Aorta (tissue), 5 donors: Measurements from ENCODE around the gene CD59. TPM values are rescaled to one million over a fixed set of nuclear protein-coding genes. Genes with fewer than 3 reads are reported as not detected.
"Not testable (repeated sequence)": the region's sequence is repeated elsewhere in the genome, so short reads cannot be mapped to it uniquely, and the experiment has no call there.

Experiments
- ATAC-seq: fragments of 200-7000 bp; cut with Tn5 transposase; one replicate; pipeline ENCODE4 v1.9.1; 2022; ENCODE audit warnings: moderate library complexity; ENCODE audit not compliant: low FRiP score
- DNase-seq, 2 donors: peaks; one replicate each; pipeline ENCODE4 v3.0.0-alpha.2; 2020
- H3K27ac ChIP-seq, 2 donors: one replicate each; pipeline ENCODE4 v1.5.1; 2013; ENCODE audit warnings: low read length in 2 of 2, mild to moderate bottlenecking in 2 of 2, moderate library complexity in 2 of 2, control low read depth in 1 of 2, inconsistent platforms in 1 of 2, low read depth in 1 of 2
- H3K27me3 ChIP-seq, 2 donors: one replicate each; pipeline ENCODE4 v1.6.1; 2013; ENCODE audit warnings: control low read depth in 1 of 2, low read length in 1 of 2, mild to moderate bottlenecking in 1 of 2, moderate library complexity in 1 of 2; ENCODE audit not compliant: insufficient read depth in 2 of 2, control insufficient read depth in 1 of 2
- H3K36me3 ChIP-seq, 2 donors: one replicate each; pipeline ENCODE4 v1.6.1; 2013; ENCODE audit warnings: control low read depth in 1 of 2, low read length in 1 of 2, mild to moderate bottlenecking in 1 of 2; ENCODE audit not compliant: insufficient read depth in 2 of 2, control insufficient read depth in 1 of 2
- H3K4me1 ChIP-seq, 2 donors: one replicate each; pipeline ENCODE4 v1.6.1; 2013; ENCODE audit warnings: low read length in 2 of 2, control low read depth in 1 of 2, mild to moderate bottlenecking in 1 of 2, moderate library complexity in 1 of 2; ENCODE audit not compliant: insufficient read depth in 2 of 2, control insufficient read depth in 1 of 2
- H3K4me3 ChIP-seq, 2 donors: one replicate each; pipeline ENCODE4 v1.5.1; 2013; ENCODE audit warnings: low read length in 2 of 2, control low read depth in 1 of 2, mild to moderate bottlenecking in 1 of 2
- H3K9me3 ChIP-seq: one replicate; pipeline ENCODE4 v1.6.1; 2013; ENCODE audit warnings: mild to moderate bottlenecking, low read length; ENCODE audit not compliant: control insufficient read depth
- WGBS, 2 donors: extraction: QIAGEN DNeasy Blood & Tissue Kit; methylation state at CpG; one replicate each; pipeline ENCODE4 v1.1.7; 2013; 5-methylcytosine and 5-hydroxymethylcytosine counted together
- intact Hi-C, 2 donors: fragments of 100-400 bp; cut with DNase I; formaldehyde crosslinking; loops; one replicate each; pipeline versions ENCODE4 v1.14.2 to v1.15.0; 2022
- polyA plus RNA-seq, 2 donors: library from polyadenylated mRNA; stranded (reverse); fragments of 200-250 nt; gene quantifications; one replicate each; pipeline ENCODE4 v1.2.3, GENCODE V29; 2013
- total RNA-seq, 2 donors: library from RNA; stranded (reverse); fragmentation: NEBNext Ultra II Directional; extraction: Animal tissue kit (Norgen Biotek cat#: 25700); gene quantifications; one replicate each; pipeline ENCODE4 v1.2.1, GENCODE V29; 2021
- donor health status: healthy with polysubstance abuse.
- donor health status: Bipolar disorder and iron deficiency.
- donor health status: DM: no; HTN: no; CAD: no.
- donor health status: DM: no; HTN: no; CAD: no.
- donor health status: DM: yes; HTN: yes; CAD: no.

The CD59 gene
- total and polyA plus RNA-seq, 4 donors, result 213 to 881 (median 604) TPM

DNA sequence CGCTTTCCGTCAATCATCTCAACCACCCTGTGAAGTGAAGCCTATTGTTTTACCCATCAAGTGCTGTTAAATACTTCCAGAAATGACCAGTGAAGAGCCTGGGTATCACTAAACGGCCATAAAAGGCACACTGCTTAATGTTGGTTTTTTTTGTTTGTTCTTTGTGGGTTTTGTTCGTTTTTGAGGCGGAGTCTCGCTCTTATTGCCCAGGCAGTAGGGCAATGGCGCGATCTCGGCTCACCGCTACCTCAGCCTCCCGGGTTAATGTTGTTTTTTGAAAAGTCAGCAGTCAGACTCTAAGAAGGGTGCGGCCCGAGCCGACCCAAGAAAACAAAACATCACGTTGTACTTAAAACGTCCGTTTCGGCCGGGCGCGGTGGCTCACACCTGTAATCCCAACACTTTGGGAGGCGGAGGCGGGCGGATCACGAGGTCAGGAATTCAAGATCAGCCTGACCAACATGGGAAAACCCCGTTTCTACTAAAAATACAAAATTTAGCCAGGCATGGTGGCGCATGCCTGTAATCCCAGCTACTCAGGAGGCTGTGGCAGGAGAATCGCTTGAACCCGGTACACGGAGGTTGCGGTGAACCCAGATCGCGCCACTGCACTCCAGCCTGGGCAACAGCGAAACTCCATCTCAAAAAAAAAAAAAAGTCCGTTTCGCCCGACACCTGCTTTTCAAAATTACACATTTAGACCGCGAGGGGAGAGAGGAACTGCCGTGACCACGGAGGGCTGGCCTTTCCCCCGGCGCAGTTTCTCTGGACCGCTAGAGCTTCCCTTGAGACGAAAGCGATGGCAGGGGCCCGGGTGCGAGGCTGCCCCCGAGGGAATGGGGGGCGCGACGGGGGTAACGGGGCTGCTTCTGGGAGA lies 714 bp downstream of the CD59 start:
- ATAC-seq (peak; percentile 51), DNase-seq (peak; percentile 69 to 84)
- H3K27me3 ChIP-seq, result no peaks in the 10 kb centered on the region
- intact Hi-C loops, result loop anchor here (2.0 to 5.0 kb wide), 5 partner anchors 33 to 193 kb away; partner anchors contain the start of genes C11orf91 (in 1 of the 2) and FBXO3 (in 1 of the 2)
- WGBS, 2 donors, result 1% methylated on average over 52 to 53 of the region's 53 CpGs
- peak overlapping the region in 1 of 2 donors; percentile 82 for H3K27ac ChIP-seq
- H3K36me3 ChIP-seq, result no peaks in the 10 kb centered on the region
- H3K4me1 ChIP-seq, result peaks cover 0 to 3% of the 10 kb centered on the region in 2 donors
- H3K4me3 ChIP-seq, result peak overlapping the region; percentile 73 to 97
- H3K9me3 ChIP-seq, result no peaks in the 10 kb centered on the region

DNA sequence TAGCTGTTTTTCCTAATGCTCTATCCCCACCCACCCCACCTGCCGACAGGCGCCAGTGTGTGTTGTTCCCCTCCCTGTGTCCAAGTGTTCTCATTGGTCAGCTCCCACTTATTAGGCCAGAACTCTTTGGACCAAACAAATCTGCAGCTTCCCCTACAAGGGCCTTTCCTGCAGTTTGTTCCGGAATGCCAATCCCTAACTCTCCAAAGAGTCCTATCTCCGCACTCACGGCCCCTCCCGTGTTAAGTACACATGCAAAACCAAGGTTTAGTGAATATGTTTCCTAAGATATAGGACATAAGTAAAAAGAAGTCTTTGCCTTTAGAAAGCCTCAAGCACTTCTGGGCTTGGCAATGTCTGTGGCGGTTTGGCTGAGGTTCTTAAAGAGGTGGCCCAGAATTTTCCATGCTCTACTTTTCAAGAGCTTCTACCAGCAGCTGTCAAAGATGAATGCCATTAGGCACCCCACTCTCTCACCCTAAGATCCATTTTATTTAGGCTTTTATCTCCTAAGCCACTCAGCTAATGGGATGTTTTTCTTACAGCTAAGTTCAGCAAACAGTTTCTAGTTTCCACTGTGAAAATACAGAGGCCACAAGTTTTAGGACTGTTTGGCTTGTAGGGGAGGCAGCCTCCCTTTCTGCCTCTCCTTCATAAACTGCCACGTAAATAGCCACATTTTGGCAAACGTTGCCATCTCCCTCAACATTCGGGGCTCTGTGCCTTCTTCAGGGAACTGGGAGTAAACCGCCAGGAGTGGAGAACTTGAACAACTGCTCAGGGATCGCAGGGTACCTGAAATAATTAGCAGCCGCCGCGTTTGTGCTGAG lies 1.6 kb downstream of the CD59 start:
- no peaks in the 10 kb centered on the region for H3K9me3 ChIP-seq
- intact Hi-C loops, result loop anchor here (2.0 to 5.0 kb wide), 4 partner anchors 32 to 192 kb away; partner anchors contain the start of genes C11orf91 (in 1 of the 2) and FBXO3 (in 1 of the 2)
- no peaks in the 10 kb centered on the region for H3K27me3 ChIP-seq
- no peak for DNase-seq
- WGBS, 2 donors, result 3 to 6% methylated on average over 15 of the region's 15 CpGs
- no peak for ATAC-seq
- H3K27ac ChIP-seq, result peak overlapping the region in 1 of 2 donors; percentile 52
- H3K4me3 ChIP-seq, result peak overlapping the region; percentile 73 to 97
- H3K36me3 ChIP-seq, result no peaks in the 10 kb centered on the region
- peaks cover 0 to 3% of the 10 kb centered on the region in 2 donors for H3K4me1 ChIP-seq

DNA sequence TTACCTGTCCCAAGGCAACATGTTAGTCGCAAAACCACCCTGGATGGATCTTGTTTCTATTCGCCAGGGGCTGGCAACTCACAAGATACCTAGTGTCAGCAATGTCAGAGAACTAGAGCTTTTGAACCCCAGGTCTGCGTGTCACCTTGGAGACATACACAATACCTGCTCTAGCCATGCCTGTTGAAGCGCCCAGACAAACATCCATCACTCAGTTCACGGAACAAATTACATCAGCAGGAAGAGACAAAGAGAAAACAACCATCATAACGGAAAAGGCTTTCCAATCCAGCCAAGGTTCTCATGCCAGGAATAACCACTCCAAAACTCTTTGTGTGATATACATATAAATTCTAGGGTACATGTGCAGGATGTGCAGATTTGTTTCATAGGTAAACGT lies 2.2 kb downstream of the CD59 start:
- peak overlapping the region in 1 of 2 donors; percentile 73 for H3K4me3 ChIP-seq
- intact Hi-C loops, result loop anchor here in 1 of 2 donors (2.0 kb wide), 1 partner anchor 35 kb away; no protein-coding TSS in a partner anchor
- no peaks in the 10 kb centered on the region for H3K9me3 ChIP-seq
- H3K27me3 ChIP-seq, result no peaks in the 10 kb centered on the region
- no peaks in the 10 kb centered on the region for H3K36me3 ChIP-seq
- H3K4me1 ChIP-seq, result peaks cover 0 to 3% of the 10 kb centered on the region in 2 donors
- no peak overlapping the region for H3K27ac ChIP-seq
- DNase-seq (no peak), ATAC-seq (no peak)
- 50 to 56% methylated on average over 7 of the region's 7 CpGs for WGBS, 2 donors

DNA sequence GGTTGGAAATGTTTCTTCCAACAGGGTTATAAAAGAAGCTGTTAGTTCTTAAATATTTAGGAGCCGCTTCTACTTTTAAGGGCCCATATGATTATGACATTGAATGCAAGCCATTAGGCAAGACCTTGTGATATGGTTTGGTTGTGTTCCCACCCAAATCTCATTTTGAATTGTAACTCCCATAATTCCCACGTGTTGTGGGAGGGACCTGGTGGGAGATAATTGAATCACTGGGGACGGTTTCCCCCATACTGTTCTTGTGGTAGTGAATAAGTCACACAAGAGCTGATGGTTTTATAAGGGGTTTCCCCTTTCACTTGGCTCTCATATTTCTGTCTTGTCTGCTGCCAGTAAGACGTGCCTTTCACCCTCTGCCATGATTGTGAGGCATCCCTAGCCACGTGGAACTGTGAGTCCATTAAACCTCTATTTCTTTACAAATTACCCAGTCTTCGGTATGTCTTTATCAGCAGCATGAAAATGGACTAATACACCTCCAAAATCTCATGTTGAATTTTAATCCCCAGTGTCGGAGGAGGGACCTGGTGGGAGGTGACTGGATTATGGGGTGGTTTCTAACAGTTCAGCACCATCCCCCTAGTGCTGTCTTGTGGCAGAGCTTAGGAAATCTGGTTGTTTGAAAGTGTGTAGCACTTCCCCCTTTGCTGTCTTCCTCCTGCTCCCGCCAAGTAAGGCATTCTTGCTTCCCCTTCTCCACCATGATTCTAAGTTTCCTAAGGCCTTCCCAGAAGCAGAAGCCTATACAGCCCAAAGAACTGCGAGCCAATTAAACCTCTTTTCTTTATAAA lies 4.3 kb downstream of the CD59 start:
- DNase-seq (no peak), ATAC-seq (no peak)
- intact Hi-C loops, result no loop called here
- Histone ChIP-seq H3K4me3 (no peak overlapping the region), H3K9me3 (no peaks in the 10 kb centered on the region), H3K27me3 (no peaks in the 10 kb centered on the region), H3K27ac (no peak overlapping the region), H3K4me1 (peaks cover 0 to 3% of the 10 kb centered on the region in 2 donors), H3K36me3 (no peaks in the 10 kb centered on the region)
- 86% methylated on average over 9 of the region's 9 CpGs for WGBS, 2 donors

DNA sequence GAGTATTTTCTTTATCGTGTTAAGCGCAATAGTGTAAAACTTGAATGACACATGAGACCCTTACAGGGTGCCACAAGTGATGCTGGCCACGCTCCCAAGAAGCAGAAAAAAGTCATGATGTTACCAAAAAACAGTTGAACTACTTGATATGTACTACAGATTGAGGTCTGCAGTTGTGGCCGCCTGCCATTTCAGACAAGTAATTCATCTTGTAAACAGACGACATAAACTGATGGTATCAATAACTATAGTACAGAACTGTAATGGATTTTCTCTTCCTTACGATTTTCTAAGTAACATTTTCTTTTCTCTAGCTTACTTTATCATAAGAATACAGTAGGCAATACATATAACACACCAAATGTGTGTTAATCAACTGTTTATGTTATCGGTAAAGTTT lies 5.5 kb downstream of the CD59 start:
- no peak for DNase-seq
- Histone ChIP-seq H3K27me3 (no peaks in the 10 kb centered on the region), H3K9me3 (no peaks in the 10 kb centered on the region), H3K27ac (no peak overlapping the region), H3K4me3 (no peak overlapping the region), H3K4me1 (peaks cover 0 to 3% of the 10 kb centered on the region in 2 donors), H3K36me3 (no peaks in the 10 kb centered on the region)
- intact Hi-C loops, result no loop called here
- WGBS, 2 donors, result 81 to 84% methylated on average over 7 of the region's 7 CpGs
- ATAC-seq, result no peak

DNA sequence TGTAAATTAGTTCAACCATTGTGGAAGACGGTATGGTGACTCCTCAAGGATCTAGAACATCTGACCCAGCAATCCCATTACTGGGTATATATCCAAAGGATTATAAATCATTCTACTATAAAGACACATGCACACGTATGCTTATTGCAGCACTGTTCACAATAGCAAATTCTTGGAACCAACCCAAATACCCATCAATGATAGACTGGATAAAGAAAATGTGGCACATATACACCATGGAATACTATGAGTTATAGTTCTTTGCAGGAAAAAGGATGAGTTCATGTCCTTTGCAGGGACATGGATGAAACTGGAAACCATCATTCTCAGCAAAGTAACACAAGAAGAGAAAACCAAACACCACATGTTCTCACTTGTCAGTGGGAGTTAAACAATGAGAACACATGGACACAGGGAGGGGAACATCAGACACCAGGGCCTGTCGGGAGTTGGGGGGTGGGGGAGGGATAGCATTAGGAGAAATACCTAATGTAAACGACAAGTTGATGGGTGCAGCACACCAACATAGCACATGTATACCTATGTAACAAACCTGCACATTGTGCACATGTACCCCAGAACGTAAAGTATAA lies 7.1 kb downstream of the CD59 start:
- H3K4me1 ChIP-seq, H3K27ac ChIP-seq, H3K4me3 ChIP-seq, ATAC-seq, H3K9me3 ChIP-seq, intact Hi-C loops, H3K36me3 ChIP-seq, DNase-seq, H3K27me3 ChIP-seq: not testable (repeated sequence)
- WGBS, 2 donors, result 74 to 83% methylated on average over 5 of the region's 5 CpGs

DNA sequence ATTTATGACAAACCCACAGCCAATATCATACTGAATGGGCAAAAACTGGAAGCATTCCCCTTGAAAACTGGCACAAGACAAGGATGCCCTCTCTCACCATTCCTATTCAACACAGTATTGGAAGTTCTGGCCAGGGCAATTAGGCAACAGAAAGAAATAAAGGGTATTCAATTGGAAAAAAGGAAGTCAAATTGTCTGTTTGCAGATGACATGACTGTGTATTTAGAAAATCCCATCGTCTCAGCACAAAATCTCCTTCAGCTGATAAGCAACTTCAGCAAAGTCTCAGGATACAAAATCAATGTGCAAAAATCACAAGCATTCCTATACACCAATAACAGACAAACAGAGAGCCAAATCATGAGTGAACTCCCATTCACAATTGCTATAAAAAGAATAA lies 8.7 kb downstream of the CD59 start:
- H3K27me3 ChIP-seq, H3K4me1 ChIP-seq, intact Hi-C loops, H3K36me3 ChIP-seq, DNase-seq, H3K9me3 ChIP-seq, H3K27ac ChIP-seq, H3K4me3 ChIP-seq, ATAC-seq: not testable (repeated sequence)
- 75 to 76% methylated on average over 1 of the region's 1 CpG for WGBS, 2 donors

DNA sequence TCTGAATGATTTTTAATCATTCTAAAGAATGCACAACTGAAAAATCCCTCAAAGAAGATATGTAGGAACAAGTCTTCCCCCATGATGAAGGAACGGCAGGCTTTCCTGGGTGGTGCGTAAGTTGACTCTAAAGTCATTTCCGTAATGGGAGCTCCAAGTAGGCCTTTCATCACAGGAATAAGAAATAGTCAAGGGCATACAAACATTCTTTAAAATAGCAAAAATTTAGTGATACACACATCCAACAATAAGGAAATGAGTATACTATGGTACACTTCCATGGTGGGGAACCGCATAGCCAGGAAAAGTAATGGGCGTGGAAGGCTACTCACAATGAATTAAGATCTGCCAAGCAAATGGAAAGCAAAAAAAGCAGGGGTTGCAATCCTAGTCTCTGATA lies 10.7 kb downstream of the CD59 start:
- Histone ChIP-seq H3K4me3 (no peak overlapping the region), H3K9me3 (no peaks in the 10 kb centered on the region), H3K4me1 (peaks cover 0 to 2% of the 10 kb centered on the region in 2 donors), H3K27me3 (no peaks in the 10 kb centered on the region), H3K27ac (no peak overlapping the region), H3K36me3 (peaks cover 0 to 3% of the 10 kb centered on the region in 2 donors)
- ATAC-seq, result no peak
- intact Hi-C loops, result no loop called here
- WGBS, 2 donors, result 78 to 87% methylated on average over 5 of the region's 5 CpGs
- DNase-seq, result no peak
